ENCODE measurements around the gene CACNA1F. TPM values are rescaled to one million over a fixed set of nuclear protein-coding genes. Genes with fewer than 3 reads are reported as not detected.

CACNA1F gene
- total RNA-seq, 1 experiment from 2014 or later = not detected

DNA sequence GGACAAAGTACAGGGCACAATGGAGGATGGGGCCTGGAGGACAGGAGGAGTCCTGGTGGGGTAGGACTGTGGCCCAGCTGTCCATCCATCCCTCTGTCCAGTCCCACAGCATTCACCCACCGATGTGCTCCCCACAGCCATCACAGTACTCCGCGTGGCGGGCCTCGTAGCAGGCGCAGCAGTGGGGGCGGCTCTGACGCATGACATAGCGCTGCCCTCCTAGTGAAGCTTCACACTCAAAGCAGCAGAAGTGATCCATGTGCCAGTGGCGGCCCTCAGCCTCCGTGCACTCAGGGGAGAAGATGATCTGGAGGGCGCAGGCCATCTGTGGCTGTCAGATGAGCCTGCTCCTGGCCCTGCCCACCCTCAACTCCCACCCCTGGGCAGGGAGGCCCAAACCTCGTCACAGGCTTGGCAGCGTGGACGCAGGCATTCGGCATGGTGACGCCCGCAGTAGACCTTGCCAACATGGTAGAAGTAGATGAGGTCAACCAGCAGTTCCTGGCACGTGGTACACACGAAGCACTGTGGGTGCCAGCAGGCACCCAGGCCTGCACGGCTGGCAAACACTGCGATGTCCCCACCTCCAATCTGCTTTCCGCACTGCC is 55.2 kb downstream of the CACNA1F start:
- DNase-seq = no peak
- CTCF ChIA-PET = no interaction called here

DNA sequence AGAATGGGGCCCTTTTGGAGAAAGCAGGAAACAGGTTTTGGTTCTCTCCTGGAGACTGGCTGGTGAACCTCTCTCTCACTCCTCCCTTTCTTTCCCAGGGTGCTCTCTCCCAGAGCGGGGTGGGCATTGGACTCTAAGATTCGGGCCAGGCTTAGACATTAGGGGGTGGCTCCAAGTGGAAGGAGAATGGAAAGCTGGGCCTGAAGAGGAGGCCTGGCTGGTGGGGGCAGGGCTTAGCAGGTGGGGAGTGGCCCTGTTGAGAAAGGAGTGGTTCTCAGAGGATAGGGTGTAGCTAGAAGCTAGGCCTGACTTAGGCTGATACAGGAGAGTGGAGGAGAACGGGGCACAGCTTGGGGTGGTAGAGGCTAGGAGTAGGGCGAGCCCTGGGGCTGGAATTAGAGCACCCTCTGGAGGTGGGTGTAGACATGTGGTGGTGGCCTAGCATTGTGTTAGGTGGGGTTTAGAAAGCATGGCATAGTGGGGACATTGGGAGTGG is 55.8 kb downstream of the CACNA1F start:
- H3K79me2 ChIP-seq (ENCODE audit: low read depth) = no peaks in the 10 kb centered on the region
- H3K27ac ChIP-seq = no peak overlapping the region
- no peak overlapping the region for H3K4me3 ChIP-seq
- POLR2A ChIA-PET (ENCODE audit: unreplicated experiment) = no interaction called here
- no TSS peak for BruUV-seq (replicated peaks)
- no peaks in the 10 kb centered on the region for H4K20me1 ChIP-seq (ENCODE audit: insufficient read depth)
- CTCF ChIA-PET = no interaction called here
- no peaks in the 10 kb centered on the region for H3K9me2 ChIP-seq (ENCODE audit: insufficient read depth)
- no peaks in the 10 kb centered on the region for H3K27me3 ChIP-seq (ENCODE audit: insufficient read depth, low read depth)
- H2AFZ ChIP-seq = no peak overlapping the region
- intact Hi-C loops (cut with micrococcal nuclease; ENCODE audit: unreplicated experiment) = no loop called here
- no peak for TF ChIP-seq EZH2 (IDR thresholded peaks at IDR 0.05; ENCODE audit: low read depth)
- no peak for TF ChIP-seq CTCF (conservative IDR thresholded peaks at IDR 0.05)
- H3F3A ChIP-seq (ENCODE audit: insufficient read depth, low read depth) = no peaks in the 10 kb centered on the region
- no peaks in the 10 kb centered on the region for H3K4me1 ChIP-seq (replicated peaks; ENCODE audit: insufficient read depth)
- H3K9me3 ChIP-seq (ENCODE audit: insufficient read depth, low read depth) = no peaks in the 10 kb centered on the region
- H3K36me3 ChIP-seq (ENCODE audit: low read depth) = no peaks in the 10 kb centered on the region
- DNase-seq = no peak
- H3K4me2 ChIP-seq = no peak overlapping the region

More for the DNA sequence above, 55.2 kb downstream of the CACNA1F start:
- no peaks in the 10 kb centered on the region for H3K4me1 ChIP-seq (replicated peaks; ENCODE audit: insufficient read depth)
- no peak for TF ChIP-seq CTCF (conservative IDR thresholded peaks at IDR 0.05)
- no peak for TF ChIP-seq EZH2 (IDR thresholded peaks at IDR 0.05; ENCODE audit: low read depth)
- BruUV-seq (replicated peaks) = no TSS peak
- no peak overlapping the region for H2AFZ ChIP-seq
- H3K79me2 ChIP-seq (ENCODE audit: low read depth) = no peaks in the 10 kb centered on the region
- H3K4me2 ChIP-seq = no peak overlapping the region
- H3K27me3 ChIP-seq (ENCODE audit: insufficient read depth, low read depth) = no peaks in the 10 kb centered on the region
- H3F3A ChIP-seq (ENCODE audit: insufficient read depth, low read depth) = no peaks in the 10 kb centered on the region
- no peak overlapping the region for H3K27ac ChIP-seq
- H3K9me3 ChIP-seq (ENCODE audit: insufficient read depth, low read depth) = no peaks in the 10 kb centered on the region
- no peaks in the 10 kb centered on the region for H4K20me1 ChIP-seq (ENCODE audit: insufficient read depth)
- H3K9me2 ChIP-seq (ENCODE audit: insufficient read depth) = no peaks in the 10 kb centered on the region
- intact Hi-C loops (cut with micrococcal nuclease; ENCODE audit: unreplicated experiment) = no loop called here
- H3K36me3 ChIP-seq (ENCODE audit: low read depth) = no peaks in the 10 kb centered on the region
- H3K4me3 ChIP-seq = no peak overlapping the region
- POLR2A ChIA-PET (ENCODE audit: unreplicated experiment) = no interaction called here

DNA sequence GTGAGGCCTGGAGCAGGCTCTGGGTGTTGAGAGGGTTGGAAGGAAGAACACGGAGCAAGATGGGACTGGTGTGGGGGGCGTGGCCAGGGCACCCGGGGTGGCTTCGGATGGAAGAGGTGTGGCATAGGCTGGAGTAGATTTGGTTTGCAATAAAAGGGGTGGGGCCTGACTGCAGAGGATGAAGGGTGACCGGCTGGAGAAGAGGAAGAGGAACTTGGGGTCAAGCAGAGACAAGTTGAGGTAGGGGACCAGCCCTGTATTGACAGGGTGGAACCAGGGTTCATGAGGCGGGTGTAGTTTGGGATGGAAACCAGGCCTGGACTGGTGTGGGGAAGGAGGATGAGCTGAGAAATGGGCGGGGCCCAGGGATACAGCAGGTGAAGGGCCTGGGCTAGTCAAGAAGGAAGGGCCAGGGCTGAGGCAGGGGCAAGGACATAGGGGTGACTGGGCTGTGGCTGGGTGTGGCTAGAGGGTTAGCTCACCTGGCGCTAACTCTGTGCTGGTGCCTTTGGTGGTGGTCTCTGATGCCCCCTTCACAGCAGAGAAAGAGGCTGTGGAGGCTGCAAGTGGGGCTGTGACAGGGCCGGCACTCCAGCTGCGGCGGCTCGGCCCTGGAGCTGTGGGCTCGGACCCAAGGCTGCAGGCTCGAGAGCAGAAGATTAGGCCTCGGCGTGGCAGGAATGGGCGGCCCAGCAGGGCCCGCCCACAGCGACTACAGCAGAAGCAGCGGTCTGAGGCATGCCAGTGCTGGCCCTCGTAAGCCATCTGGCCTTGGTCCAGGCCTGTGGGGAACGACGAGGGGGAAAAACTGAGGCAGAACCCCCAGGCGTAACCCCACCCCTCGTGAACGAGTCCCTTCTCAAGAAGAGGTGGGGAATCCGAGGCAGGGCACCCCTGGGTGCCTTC is 56.5 kb downstream of the CACNA1F start:
- no peaks in the 10 kb centered on the region for H3K27me3 ChIP-seq (ENCODE audit: insufficient read depth, low read depth)
- H3K79me2 ChIP-seq (ENCODE audit: low read depth) = no peaks in the 10 kb centered on the region
- H3K9me2 ChIP-seq (ENCODE audit: insufficient read depth) = no peaks in the 10 kb centered on the region
- no peak overlapping the region for H3K4me2 ChIP-seq
- H2AFZ ChIP-seq = no peak overlapping the region
- no peaks in the 10 kb centered on the region for H3K36me3 ChIP-seq (ENCODE audit: low read depth)
- H3K27ac ChIP-seq = no peak overlapping the region
- no peak for DNase-seq
- H3K4me1 ChIP-seq (replicated peaks; ENCODE audit: insufficient read depth) = no peaks in the 10 kb centered on the region
- intact Hi-C loops (cut with micrococcal nuclease; ENCODE audit: unreplicated experiment) = no loop called here
- H3F3A ChIP-seq (ENCODE audit: insufficient read depth, low read depth) = no peaks in the 10 kb centered on the region
- no peak overlapping the region for H3K4me3 ChIP-seq
- TF ChIP-seq EZH2 (IDR thresholded peaks at IDR 0.05; ENCODE audit: low read depth) (no peak), CTCF (conservative IDR thresholded peaks at IDR 0.05) (no peak)
- no peaks in the 10 kb centered on the region for H4K20me1 ChIP-seq (ENCODE audit: insufficient read depth)
- no peaks in the 10 kb centered on the region for H3K9me3 ChIP-seq (ENCODE audit: insufficient read depth, low read depth)
- POLR2A ChIA-PET (ENCODE audit: unreplicated experiment) = no interaction called here
- no TSS peak for BruUV-seq (replicated peaks)
- CTCF ChIA-PET = no interaction called here
